GDM1 (cell line): Measurements from ENCODE around the gene DLL4.
"Not testable (repeated sequence)": the region's sequence is repeated elsewhere in the genome, so short reads cannot be mapped to it uniquely, and the experiment has no call there.

Experiments
- DNase-seq: peaks from one replicate; lab custom pipeline; 2025; lab: John Stamatoyannopoulos, UW

DLL4 gene

DNA sequence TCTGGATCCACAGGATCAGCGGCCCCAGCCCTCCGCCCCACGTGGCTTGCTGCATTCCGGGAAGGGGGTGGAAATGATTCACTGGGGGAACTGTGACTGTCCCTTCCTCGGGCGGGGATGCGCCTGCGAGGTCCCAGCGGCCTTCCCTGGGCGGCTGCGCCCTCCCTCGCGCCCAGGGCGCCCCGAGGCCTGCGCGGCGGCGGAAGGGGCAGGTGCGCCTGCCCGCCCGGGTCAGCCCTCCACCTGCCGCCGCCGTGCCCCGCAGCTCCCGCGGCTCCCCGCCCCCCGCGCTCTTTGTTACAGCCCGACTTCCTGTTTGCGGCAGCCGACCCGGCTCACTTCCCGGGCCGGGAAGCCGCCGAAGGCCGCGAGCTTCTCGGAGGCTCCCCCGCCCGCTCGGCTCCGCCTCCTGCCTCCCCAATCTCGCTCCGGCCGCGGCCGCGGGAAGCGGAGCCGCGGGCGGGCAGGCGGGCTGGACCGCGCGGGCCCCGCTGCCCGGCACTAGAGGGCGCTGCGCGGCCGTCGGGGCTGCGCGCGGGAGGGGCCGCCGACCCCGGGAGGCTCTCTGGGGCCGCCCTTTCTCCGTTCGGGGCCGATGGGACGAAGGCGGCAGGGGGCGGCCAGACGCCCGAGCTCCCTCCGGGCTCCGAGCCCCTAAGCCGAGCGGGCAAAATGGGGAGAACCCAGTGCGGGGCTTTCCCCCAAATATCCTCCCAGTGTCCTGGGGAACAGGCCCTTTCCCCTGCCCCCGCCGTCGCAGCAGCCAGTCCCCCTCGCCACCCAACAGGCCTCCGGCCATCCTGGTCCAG is 12.6 kb downstream of the DLL4 start:
- DNase-seq: peak; percentile 71

DNA sequence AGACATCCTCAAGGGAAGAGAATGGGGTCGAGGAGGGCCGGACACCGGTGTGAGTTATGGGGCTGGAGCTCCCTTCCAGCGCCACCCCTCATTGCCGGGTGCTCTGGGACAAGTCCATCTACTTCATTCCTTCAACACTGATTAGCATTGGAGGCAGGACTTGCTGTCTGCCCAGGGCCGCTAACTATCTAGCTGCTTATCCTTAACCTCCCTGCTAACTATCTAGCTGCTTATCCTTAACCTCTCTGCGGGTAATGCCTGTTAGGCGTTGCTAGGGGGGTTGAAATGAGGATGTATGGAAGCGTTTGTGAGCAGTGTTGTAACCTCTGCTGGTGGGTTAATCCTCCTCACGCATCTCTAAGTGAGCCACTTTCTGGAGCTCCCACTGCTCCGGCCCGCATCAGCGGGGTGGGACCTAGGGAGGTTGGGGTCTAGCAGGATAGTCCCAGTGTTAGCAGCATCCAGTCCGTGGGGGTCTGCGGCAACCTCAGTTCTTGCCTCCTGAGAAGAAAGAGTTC is 13.3 kb downstream of the DLL4 start:
- no peak for DNase-seq

DNA sequence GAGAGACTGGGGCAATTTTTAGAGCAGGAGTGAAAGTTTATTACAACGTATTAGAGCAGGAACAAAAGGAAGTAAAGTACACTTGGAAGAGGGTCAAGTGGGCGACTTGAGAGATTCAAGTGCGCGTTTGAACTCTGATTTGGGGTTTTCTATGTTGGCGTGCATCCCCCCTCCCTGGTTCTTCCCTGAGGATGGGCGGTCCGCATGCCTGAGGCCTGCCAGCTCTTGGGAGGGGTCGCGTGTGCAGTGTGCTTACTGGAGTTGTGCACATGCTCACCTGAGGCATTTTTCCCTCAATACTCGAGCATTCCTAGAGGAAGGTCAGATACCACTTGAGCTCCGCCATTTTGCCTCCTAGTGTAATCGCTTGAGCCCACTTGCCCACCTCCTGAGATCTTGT is 13.7 kb downstream of the DLL4 start:
- DNase-seq: no peak

DNA sequence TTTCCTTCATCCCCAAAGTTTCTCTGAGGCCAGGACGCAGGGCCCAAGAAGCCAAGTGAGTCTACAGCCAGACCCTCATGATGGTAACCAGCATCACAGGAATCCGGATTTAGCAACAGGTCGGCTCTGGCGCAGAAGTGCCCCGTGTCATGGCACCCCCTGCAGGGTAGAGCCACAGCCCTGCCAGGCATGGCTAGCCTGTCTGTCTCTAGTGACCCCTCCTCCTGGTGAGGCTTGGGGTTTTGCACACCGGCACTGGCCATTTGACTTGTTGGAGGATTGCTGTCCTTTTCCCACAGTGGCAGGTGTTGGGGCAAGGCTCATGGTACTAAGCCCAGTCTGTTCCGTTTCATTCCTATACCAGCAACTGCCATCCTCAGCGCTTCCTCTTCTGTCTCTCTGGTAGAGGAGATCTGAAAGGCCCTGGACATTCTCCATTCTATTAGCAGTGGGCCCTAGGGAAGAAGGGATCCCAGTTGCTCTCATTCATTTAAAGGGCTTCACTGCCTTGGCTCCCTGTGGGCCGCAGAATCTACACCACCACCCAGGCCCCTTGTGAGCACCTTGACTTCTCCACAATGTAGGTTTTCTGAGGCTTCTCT is 14.7 kb downstream of the DLL4 start:
- DNase-seq: no peak

DNA sequence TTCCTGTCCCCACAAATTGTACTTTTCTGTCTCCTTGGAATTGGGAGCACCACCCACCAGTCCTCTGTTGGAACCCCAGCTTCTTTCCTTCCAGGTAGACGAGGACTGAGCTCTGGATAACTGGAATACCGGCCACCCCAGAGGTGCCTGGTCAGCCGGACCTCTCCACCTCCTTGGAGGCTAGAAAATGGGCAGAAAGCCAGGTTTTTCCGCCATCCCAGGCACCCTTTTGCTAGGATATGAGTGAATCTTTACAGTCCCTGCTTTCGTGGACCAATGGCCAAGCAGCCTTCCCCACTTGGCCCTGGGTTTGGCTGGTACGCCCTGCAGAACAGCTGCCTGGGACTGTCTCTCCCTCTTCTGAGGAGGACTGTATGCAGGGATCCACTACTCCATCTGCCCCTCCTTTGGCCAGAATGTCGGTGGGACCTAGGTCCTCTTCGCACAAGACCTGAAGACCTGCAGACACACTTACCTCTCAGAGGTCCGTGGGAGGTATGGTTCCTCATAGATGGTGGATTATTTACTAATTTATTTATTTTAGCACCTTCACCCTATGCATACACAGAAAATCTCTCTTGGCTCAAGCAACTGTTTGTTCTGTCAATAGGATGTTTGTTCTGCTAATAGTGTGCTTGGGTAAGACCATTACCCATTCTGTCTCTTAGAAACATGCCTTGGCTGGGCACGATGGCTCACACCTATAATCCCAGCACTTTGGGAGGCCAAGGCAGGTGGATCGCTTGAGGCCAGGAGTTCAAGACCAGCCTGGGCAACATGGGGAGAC is 15.6 kb downstream of the DLL4 start:
- DNase-seq: no peak

DNA sequence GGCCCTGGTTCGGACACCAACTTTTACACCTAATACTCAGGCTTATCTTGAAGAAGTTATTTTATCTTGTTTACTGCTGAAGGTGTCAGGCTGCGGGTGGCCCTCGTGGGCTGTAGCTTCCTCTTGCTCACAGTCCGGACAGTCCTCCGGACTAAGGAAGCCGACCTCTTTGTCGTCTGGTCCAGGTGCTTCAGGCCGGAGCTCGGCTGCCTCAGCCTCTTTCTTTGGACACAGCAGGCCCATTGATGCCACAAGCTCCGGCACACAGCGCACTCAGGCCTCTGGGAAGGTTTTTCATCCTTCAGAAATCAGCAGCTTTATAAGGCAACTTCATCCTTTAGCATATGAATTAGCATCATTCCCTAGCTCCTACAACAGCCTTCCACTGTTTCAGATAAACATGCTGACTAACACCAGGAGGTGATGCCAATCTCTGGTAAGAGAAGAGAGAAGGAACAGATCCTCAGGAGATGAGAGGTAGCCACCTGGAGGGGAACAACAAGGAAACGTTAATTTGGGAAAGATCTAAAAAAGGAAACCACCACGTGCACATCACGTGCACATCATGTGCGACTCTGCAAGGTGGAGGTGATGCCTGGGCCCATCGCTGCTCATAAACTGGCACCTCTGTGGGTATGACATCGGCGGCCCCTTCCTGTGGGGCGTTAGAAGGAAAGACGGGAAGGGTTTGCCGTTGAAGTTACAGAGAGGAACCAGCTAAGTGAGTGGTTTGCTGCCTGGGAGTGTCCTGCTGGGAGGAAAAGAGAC is 19.8 kb downstream of the DLL4 start:
- no peak for DNase-seq

DNA sequence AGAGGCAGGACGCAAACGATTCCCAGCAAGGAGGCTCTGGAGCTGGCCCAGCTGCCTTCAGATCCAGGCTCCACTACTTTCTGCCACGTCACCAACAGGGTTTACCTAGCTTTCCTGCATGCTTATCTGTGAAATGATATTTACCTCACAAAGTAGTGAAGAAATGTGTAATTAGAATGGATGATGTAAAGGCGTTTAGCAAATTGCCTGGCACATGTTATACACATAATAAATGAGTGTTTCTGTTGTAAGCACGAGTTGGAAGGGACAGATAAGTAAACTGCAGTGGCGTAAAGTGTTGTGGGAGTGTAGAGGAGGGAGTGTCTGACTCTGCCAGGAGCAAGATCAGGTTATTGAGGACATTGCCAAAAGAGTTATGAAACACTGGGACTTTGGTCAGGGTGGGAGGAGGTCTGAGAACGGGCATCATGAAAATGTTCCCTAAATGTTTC is 20.6 kb downstream of the DLL4 start:
- no peak for DNase-seq

DNA sequence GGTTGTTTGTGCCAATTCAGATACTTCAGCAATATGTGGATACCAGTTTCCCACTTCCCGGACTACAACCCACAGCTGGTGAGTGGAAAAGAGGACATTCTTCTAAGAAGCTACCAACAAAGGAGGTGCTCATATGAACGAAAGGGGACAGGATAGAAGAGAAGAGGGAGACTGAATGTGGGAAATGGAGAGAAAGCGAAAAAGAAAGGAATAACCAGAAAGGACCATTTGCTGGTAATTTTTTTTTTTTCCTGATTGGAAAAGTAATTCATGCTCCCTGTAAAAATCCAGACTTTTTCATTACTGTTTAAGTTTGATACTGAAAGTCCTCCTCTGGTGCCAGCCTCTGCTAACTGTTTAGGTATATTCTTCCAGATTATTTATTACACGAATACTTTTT is 22.6 kb downstream of the DLL4 start:
- no peak for DNase-seq

DNA sequence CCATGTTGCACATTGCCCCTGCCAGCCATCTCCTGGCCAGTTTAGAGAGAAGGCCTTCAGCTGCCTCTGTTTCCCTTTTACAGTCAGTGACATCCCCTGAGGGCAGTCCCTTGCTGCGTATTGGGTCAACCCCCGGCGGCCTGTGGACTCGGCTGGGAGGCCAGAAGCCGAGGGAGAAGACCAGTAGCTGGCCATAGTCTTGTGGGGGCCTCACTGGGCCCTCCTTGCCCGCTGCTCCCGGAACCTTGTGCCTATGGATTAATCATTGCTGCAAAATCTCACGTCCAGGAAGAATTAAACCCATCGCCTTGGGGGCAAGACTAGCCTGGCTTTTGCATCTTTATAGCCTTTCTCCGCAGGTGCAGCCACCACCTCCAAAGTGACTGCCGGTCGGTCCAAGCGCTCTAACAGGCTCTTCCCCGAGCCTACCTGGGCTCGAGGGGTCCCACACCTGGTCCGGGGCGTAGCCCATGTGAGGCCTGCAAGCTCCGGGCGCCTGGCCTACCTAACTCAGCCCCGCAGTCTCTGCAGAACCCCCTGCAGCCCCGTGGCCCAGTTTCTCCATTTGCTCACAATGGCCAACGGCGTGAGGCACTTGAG is 23.3 kb downstream of the DLL4 start:
- no peak for DNase-seq

DNA sequence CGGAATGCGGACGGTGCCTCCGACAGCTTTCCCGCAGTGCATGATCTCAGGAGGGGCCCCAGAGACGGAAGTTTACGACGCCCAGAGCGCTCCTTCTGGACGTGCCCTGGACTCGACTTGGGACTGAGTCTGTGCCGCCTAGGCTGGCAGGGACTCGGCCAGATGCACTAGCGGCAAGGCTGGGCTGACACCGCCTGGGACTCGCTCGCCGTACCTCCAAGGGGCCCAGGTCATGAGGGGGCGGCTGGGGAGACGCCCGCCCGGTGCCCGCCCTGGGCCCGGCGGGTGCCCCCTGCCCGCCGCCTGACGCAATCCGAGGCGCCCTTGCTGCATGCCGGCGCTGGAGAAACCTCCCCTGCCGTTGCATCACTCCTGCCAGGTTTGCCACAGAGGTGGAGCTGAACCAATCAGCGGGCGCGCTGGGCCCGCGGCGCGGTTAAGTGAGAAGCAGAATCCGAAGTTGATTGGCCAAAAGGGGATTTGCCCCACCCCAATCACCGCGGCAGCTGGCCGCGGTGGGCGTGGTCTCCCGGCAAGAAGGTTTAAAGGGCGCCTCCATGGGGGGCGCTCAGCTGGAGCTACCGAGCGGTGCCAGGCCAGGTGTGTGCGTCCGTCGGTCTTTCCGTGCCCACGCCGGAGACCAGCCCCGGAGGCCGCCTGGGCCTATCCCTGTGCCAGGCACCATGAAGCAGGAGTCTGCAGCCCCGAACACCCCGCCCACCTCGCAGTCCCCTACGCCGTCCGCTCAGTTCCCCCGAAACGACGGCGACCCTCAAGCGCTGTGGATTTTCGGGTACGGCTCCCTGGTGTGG is 24.0 kb downstream of the DLL4 start, which contains the start of gene CHAC1:
CHAC1 (plus strand) TSS at position 571 of the 812 bp plus-strand sequence; CDS start at position 684, 113 bp downstream.
- peak; percentile 82 for DNase-seq

DNA sequence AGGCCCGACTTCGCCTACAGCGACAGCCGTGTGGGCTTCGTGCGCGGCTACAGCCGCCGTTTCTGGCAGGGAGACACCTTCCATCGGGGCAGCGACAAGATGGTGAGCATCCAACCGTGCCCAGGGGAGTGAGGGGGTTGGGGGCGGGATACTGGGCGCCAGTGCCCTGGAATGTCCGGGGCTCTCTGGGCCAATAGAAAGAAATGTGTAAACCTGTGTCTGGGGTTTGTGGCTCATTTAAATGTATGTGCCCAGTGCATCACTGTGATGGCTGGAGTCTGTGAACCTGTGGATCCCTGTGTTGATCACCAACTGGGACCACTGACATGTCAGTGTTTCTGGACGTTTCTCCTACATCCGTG is 24.6 kb downstream of the DLL4 start:
- no peak for DNase-seq

DNA sequence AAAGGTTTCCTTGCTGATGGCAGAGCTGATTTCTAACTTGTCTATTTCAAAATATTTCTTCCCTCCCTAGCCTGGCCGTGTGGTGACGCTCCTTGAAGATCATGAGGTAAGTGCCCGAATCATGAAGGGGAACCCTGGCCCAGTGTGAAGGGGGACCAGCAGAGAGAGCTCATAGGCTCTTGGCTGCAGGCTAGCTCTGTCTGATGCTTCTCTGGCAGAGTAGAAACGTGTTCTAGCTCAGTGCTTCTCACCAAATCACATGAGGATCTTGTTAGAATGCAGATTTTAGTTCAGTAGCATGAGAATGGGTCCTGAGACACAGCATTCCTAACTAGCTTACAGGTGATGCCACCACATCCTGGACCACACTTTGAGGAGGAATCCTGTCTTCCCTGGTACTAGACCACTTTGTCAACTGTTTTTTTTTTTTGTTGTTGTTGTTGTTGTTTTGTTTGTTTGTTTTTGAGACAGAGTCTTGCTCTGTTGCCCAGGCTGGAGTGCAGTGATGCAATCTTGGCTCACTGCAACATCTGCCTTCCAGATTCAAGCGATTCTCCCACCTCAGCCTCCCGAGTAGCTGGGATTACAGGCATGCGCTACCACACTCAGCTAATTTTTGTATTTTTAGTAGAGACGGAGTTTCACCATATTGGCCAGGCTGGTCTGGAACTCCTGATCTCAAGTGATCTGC is 25.2 kb downstream of the DLL4 start:
- not testable (repeated sequence) for DNase-seq

DNA sequence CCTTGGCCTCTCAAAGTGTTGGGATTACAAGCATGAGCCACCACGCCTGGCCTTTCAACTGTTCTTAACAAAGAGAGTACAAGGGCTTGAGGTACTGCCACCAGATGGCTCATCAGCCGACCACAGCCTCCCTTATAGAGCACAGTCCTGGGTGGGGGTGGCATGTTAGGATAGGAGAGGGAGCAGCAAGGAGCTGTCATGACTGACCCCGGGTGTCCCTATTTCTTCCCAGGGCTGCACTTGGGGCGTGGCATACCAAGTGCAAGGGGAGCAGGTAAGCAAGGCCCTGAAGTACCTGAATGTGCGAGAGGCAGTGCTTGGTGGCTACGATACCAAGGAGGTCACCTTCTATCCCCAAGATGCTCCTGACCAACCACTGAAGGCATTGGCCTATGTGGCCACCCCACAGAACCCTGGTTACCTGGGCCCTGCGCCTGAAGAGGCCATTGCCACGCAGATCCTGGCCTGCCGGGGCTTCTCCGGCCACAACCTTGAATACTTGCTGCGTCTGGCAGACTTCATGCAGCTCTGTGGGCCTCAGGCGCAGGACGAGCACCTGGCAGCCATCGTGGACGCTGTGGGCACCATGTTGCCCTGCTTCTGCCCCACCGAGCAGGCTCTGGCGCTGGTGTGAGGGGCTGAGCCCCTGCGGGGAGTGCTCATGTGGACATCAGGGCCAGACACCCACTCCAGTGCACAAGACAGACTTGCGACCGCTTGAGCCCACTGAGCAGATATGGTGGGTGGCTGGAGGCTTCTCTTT is 26.2 kb downstream of the DLL4 start:
- no peak for DNase-seq

DNA sequence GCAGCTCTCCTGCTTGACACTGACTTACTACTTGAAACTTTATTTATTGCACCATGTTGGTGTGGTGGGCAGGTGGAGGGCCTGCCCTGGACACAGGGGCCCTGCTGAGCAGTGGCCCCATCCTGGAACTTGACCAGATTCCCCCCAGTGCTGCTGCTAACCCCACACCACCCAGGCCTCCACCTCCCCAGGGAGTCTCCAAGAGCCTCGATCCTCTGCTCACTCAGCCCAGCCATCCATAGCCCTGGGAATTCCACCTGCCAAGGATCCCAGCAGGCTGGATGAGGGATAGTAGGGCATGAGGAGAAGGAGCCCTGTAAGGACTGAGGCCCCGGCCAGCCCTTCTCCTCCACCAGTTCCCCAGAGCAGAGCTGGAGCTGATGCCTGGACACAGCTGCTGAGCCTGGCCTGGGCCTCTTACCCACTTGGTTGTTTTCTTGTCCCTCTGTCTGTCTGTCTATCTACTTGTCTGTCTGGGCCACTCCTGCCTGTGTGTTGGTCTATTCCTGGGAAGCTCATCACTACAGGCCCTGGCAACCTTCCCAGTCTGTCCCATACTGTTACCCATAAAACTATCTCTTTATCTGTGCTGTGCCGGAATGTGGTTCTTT is 26.9 kb downstream of the DLL4 start:
- no peak for DNase-seq

DNA sequence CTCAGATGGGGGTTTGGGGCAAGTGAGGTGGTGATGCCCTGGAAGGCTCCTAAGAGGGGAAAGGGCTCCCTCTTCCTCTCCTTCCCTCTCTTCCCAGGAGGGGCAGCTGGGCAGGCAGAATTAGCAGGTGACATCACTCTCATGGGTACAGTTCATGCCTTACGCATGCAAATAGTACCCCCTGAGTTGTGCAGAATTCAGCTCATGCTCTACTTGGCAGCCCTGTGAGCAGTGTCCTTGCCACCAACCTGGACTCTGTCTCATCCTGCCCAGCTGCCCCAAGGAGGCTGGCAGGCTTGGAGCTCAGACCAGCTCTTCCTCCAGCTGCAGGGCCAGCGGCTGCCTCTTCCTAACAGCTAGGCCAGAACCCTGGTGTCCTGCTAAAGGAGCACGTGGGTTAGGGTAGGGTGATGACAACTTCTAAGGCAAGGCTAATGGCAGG is 27.4 kb downstream of the DLL4 start:
- DNase-seq: no peak

DNA sequence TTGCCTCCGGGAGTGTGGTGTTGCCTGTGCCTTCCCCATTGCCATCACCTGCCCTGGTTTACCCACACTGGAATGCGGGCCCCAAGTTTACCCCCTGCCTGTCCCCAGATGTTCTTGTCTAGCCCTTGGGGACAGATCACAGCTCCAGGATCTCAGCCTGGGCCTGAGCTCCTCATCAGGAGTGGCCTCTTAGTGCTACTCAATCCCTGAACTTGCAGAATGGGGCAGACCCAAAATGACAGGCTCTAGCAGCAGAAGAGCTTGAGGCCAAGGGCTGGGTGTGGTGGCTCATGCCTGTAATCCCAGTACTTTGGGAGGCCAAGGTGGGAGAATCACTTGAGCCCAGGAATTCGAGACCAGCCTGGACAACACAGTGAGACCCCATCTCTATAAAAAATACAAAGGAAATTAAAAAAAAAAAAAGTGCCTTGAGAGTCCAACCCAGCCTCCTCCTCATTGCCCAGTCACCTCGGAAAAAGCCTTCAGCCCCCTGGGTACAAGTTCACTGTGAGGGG is 28.0 kb downstream of the DLL4 start:
- no peak for DNase-seq

DNA sequence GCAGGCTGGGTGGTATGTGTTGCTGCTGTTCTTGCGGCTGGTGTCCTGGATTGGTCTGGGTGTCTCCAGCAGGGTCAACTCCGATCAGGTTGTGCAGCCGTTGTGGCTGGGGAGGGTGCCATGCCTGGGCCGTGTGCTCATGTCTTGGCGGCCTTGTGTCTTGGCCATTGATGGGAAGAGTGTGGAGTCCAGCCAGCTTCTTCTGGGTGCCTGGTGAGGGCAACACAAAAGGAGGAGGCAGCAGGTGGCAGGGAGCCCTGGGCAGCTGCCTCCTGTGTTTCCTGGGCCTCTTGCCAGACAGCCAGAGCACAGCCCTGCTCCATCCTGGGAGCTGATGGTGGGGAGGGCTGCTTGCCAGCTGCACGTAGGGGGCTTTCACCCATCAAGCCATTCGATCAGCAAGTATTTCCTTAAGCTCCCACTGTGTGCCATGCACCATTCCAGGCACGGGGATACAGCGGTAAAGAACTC is 28.5 kb downstream of the DLL4 start:
- DNase-seq: no peak

DNA sequence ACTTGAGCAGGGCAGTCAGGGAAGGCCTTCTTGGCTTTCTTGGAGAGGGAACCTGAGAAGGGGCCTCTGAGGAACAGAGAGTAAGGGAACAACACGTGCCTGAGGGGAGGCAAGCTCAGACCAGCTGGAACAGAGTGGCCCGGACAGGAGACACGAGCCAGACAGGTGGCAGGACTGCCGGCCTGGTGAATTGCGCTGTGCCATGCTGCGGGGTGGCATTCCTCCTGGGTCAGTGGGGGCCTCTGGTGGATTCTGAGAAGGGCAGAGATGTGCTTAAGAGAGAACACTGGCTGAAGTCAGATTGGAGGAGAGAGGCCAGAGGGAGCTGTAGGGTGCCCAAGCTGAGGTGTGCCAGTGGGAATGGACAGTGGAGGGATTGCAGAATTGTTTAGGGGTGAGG is 29.0 kb downstream of the DLL4 start:
- DNase-seq: no peak
